ENCODE data around the gene ZDHHC14.

Gene ZDHHC14

GRCh38 chr6:157724960-157725741 lies 344.2 kb downstream of the ZDHHC14 start:
- no peaks in the 10 kb centered on the region for H3K9me3 ChIP-seq (ENCODE audit: control insufficient read depth in 2 of 2, low read length in 2 of 2)
- no peak overlapping the region for H3K9ac ChIP-seq (ENCODE audit: low read depth in 1 of 2, low read length in 2 of 2)
- no peak overlapping the region for H3K27ac ChIP-seq (ENCODE audit: low read depth in 2 of 2, low read length in 2 of 2)
- H3K36me3 ChIP-seq (ENCODE audit: control insufficient read depth in 2 of 2, insufficient read depth in 2 of 2, low read length in 2 of 2), result no peaks in the 10 kb centered on the region
- no peaks in the 10 kb centered on the region for H3K4me1 ChIP-seq (ENCODE audit: control insufficient read depth in 2 of 2, insufficient read depth in 2 of 2, low read length in 2 of 2)
- H3K27me3 ChIP-seq (ENCODE audit: control insufficient read depth in 2 of 2, insufficient read depth in 2 of 2, low read length in 2 of 2), result no peaks in the 10 kb centered on the region
- H3K4me3 ChIP-seq (ENCODE audit: low read length in 2 of 2), result no peak overlapping the region

DNA sequence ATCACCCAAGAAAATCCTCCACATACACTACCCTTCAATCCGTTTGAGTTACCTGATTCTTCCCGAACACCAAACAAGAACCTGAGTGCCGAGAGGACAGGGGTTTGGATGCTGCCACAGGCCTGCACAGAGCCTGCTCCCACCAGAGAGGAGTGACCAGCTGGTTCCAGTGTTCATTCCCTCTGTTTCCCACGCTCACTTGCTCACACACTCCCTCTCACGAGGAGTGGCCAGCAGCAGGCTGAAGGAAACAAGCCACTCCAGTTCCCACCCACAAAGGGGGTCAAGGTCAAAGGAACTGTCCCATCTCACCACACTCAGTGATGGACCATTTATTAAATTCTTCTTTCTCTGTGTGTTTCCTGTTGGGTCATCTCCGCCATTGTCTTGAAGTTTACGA lies 344.8 kb downstream of the ZDHHC14 start:
- Histone ChIP-seq H3K9me3 (ENCODE audit: control insufficient read depth in 2 of 2, low read length in 2 of 2) (no peaks in the 10 kb centered on the region), H3K27me3 (ENCODE audit: control insufficient read depth in 2 of 2, insufficient read depth in 2 of 2, low read length in 2 of 2) (no peaks in the 10 kb centered on the region), H3K4me3 (ENCODE audit: low read length in 2 of 2) (no peak overlapping the region), H3K9ac (ENCODE audit: low read depth in 1 of 2, low read length in 2 of 2) (no peak overlapping the region), H3K36me3 (ENCODE audit: control insufficient read depth in 2 of 2, insufficient read depth in 2 of 2, low read length in 2 of 2) (no peaks in the 10 kb centered on the region), H3K27ac (ENCODE audit: low read depth in 2 of 2, low read length in 2 of 2) (no peak overlapping the region), H3K4me1 (ENCODE audit: control insufficient read depth in 2 of 2, insufficient read depth in 2 of 2, low read length in 2 of 2) (no peaks in the 10 kb centered on the region)

GRCh38 chr6:157726892-157727628 lies 346.1 kb downstream of the ZDHHC14 start:
- H3K4me3 ChIP-seq (ENCODE audit: low read length in 2 of 2), result no peak overlapping the region
- no peak overlapping the region for H3K27ac ChIP-seq (ENCODE audit: low read depth in 2 of 2, low read length in 2 of 2)
- H3K4me1 ChIP-seq (ENCODE audit: control insufficient read depth in 2 of 2, insufficient read depth in 2 of 2, low read length in 2 of 2), result no peaks in the 10 kb centered on the region
- H3K27me3 ChIP-seq (ENCODE audit: control insufficient read depth in 2 of 2, insufficient read depth in 2 of 2, low read length in 2 of 2), result no peaks in the 10 kb centered on the region
- H3K9ac ChIP-seq (ENCODE audit: low read depth in 1 of 2, low read length in 2 of 2), result no peak overlapping the region
- no peaks in the 10 kb centered on the region for H3K9me3 ChIP-seq (ENCODE audit: control insufficient read depth in 2 of 2, low read length in 2 of 2)
- no peaks in the 10 kb centered on the region for H3K36me3 ChIP-seq (ENCODE audit: control insufficient read depth in 2 of 2, insufficient read depth in 2 of 2, low read length in 2 of 2)
